NCI-H526 (cell line): ENCODE data around the gene SPRY2.

Experiments
- DNase-seq, 2 experiments: peaks; one replicate each; lab custom pipeline; 2025; lab: John Stamatoyannopoulos, UW

SPRY2 gene

DNA sequence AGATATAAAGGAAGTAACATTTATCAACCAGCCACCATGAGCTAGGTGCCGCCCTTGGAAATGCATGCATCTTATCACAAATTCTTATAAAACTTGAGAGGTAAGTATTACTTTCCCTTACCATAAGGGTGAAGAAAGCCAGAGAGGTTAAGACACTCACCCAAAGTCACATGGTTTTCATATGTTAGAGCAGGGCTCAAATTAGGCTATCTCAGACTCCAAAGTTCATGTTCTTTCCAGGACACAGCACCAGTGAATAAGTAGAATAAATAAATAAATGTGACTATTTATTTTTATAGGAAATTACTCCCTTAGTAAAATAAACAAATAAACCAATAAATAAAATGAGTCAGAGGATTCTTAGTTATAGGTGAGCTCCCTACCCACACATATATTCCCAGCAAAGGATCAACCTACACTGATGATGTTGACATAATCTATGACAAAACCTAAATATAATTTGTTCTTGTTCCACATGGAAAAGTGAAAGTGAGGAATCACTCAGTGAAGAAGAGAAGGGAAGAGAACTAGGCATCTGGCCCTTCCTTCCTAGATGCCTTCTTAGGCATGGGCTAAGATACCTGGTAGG lies 27.2 kb downstream of the SPRY2 start:
- no peak for DNase-seq

DNA sequence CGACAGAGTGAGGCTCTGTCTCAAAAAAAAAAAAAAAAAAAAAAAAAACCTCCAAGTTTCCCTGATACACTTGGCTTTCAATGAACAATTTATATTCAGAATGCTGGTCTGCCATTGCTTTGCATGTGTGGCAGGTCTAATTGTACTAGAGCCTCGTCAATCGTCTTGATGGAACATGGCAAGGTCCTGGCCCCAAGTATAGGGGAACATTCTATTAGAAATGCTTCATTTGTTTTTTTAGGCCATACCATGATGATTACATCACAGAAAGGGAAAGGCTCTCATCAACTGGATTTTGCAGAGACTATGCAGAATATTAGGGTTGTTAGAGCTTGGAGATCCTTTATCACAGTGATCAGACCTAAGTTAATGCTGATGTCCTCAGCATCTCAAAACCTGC lies 28.0 kb downstream of the SPRY2 start:
- DNase-seq = no peak

DNA sequence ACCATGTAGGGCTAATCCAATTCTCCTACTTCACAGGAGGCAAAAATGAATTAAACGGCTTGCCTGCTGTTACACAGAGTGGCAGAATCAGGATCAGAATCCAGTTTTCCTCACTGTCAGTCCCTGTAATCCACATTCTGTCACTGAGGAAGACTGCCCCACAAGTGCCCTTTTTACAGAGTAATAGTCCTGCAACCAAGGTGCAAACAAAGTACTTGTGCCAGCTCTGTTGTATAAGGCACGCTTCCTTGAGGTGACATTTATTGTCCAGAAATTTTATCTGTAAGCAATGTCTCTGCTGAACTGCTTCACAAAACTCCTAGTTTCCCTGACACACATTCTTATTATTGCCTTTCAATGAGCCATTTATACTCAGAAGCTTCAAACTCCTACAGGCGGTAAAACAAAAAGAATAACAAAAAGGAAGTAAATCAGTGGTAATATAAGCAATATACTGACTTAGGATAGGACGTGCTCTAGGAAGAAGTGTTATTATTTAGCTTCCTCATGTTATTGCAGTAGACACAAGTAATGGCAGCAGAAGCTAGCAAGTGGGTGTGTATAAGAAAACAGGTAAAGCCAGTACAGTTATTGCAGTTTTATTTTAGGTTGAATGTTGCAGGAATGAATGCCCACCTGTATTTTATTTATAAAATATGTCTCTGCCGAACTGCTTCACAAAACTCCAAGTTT lies 28.8 kb downstream of the SPRY2 start:
- no peak for DNase-seq

DNA sequence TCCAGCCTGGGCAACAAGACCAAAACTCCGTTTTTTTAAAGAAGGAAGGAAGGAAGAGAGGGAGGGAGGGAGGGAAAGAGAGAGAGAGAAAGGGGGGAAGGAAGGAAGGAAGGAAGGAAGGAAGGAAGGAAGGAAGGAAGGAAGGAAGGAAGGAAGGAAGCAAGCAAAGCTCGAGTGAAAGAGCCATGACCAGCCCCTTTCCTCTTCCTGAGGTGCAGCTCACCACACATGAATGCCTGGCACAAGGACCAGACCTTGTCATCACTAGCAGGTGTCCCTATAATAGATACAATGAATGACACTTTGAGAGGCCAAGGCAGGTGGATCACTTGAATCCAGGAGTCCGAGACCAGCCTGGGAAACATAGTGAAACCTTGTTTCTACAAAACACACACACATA lies 31.0 kb downstream of the SPRY2 start:
- no peak for DNase-seq

DNA sequence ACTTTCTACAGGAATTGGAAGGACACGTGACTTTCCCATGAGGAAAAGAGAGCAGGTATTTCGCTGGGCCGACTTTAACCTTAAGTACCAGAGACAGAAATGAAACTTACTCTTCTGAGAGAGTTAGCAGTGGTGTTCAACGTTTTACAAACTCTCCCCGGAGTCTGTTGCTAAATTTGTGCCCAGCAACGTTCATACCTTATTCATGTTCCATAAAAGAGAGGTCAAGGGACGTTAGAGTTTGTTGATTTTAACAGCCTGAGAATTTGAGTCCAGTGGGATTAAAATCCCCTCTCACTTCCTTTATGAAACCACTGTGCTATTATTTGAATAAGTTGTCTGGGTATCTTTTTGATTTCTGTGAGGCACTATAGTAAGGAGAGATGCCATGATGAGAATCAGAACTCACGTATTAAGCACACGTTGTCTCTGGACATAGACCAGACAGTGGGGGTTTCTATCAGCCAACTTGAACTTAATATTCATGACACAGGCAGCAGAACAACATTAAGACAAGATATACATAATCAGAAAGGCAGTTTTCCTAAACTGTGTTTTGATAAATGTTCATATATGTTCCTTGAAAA lies 33.4 kb downstream of the SPRY2 start:
- DNase-seq = no peak

DNA sequence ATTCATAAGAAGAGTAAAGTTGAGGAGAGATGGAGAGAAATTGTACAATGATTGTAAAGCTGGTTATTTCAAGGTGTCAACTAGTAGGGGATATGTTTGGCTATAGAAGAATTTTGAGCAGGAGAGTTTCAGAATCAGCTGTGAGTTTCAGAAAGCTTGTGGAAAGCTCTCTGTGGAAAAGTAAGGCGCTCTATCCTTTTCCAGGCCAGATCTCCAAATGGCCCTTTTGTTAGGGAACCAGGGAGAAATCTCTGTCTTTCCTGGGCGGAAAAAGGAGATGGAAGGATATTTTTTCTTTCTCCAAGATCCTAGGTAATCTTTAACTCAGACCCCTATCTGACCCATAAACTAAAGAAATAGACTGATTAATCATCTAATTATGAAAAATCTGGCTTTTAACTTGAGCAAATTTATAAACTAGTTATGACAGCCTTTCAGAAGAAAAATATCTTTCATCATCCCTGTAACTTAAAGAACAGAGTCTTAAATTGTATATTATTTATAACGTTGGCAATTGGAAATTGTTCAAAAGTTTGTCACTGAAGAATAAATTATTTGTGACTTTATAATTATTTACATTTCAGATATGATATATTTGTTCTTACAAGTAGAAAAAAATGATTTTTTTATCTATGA lies 34.5 kb downstream of the SPRY2 start:
- no peak for DNase-seq

DNA sequence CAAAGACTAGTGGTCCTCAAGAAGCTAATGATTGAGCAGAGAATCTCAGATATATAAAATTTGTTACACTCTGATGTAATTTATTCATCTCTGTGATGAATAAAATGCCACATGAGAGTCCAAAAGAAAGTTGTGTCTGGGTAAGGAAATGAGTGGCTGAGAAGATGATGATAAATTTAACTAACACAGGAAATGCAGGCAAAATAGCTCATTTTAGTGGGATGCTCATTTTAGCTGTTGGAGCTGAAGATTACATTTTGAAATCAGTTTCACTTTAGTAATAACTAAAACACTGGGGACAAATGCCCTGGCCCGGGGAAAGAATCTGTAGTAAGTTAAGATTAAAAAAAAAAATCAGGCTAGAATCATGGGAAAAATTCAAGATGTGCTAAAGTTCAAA lies 35.2 kb downstream of the SPRY2 start:
- DNase-seq = no peak

DNA sequence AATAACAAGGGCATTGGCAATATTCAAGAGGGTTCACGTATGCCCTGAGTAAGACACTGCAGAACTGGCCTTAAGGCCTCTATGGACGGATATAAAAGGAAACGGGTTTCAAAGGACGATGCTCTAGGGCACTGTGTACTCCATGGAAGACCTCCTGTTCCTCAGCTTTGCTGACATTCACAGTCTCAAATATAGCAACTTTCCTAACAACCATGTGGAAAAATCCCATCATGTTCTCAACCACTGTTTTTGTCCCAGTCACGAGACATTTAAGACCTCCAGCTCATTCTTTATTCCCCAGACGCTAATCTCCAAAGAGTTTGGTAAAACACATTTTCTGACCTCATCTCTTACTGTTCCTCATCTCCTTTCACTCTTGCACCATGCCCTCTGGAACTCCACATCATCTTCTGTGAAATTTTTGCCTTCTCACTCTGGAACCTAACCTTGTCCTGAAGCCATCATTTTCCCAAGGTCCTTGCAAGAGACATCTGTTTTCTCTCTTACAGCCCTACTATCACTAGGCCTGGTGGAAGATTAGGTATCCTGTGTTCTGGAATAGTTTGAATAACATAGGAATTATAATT lies 37.6 kb downstream of the SPRY2 start:
- DNase-seq = no peak

DNA sequence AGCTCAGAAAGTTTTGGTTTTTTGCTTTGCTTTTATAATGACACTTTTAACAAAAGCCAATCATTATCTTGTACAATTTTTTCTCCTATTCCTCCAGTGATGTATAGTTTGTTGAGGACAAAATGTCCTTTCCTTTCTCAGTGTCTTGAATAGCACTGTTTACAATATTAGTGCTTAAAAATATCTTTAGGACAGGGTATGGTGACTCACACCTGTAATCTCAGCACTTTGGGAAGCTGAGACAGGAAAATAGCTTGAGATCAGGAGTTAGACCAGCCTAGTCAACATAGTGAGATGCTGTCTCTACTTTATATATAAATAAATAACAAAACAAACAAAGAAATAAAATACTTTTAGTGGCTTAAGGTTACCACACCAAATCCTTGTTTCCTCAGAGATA lies 41.9 kb downstream of the SPRY2 start:
- DNase-seq = no peak

DNA sequence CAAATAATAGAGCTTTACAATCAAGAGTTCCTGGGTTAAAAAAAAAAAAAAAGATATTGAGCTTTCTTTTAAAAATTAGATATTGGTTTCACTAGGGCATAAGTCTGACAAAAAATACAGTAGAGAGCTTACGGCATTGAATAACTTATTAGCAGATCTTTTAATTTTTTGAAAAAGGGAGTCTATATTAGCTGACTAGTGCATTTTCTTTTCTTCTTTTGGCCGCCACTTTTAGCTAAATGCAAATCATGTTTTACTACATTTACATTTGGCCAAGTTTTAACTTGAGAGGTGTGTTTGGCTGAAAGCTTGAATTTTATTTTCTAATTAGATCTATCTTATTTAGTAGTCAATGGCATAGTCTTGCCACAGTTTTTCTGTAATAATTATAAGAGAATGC lies 43.4 kb downstream of the SPRY2 start:
- DNase-seq = peak in 1 of 2 experiments; percentile 67

DNA sequence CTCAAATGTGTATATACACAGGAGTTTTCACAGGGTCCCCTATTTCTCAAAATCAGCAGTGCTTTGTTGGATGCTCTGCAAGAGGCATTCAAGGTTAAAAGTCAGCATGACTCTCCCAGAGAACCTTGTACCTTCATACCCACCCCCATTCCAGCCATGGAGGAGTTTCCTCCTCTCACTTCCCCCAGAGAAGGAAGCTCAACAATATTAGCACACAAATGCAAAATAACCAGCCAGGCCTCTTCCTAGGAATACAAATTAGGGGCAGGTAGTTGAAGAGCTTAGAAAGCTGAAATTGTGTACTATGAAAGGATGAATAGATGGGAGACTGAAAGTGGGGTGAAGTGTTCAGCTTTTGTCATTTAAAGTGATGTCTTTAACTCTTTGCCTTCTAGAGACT lies 43.8 kb downstream of the SPRY2 start:
- peak; percentile 88 to 94 for DNase-seq

DNA sequence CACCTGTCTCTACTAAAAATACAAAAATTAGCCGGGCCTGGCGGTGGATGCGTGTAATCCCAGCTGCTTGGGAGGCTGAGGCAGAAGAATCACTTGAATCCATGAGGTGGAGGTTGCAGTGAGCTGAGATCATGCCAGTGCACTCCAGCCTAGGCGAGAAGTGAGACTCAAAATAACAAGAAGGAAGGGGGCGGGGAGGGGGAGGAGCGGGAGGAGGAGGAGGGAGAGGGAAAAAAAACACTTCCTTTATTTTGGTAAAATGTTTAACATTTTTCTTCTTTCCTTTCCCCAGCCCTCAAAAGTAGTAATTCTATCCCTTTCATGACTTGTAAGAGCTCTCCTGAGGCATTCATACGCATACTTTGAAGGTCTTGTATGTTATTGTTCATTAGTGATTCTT lies 44.3 kb downstream of the SPRY2 start:
- no peak for DNase-seq

DNA sequence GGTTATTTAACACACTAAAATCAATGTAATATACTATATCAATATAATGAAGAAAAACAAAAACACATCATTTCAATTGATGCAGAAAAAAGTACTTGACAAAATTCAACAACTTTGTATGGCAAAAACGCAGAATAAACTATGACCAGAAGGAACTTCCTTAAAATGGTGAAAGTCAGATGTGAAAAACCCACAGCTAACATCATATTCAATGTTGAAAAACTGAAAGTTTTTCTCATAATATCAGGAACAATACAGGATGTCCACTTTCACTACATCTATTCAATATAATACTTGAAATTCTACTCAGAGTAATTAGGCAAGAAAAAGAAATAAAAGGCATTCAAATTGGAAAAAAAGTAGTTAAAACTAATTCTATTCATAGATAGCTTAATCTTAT lies 50.3 kb downstream of the SPRY2 start:
- DNase-seq = no peak
